Transverse colon (tissue), 4 donors: ENCODE measurements around the gene TMEM117.
"Not testable (repeated sequence)": the region's sequence is repeated elsewhere in the genome, so short reads cannot be mapped to it uniquely, and the experiment has no call there.

Source experiments
- EP300 ChIP-seq: sonication (generic); formaldehyde crosslinking; IDR thresholded peaks from one replicate; pipeline ENCODE4 v1.6.1; 2017; ENCODE audit warnings: antibody characterized with exemption, low read depth
- POLR2A ChIP-seq: fragments of 450-650 bp; IDR thresholded peaks from one replicate; pipeline ENCODE4 v1.6.1; 2016; ENCODE audit warnings: antibody characterized with exemption, mild to moderate bottlenecking, moderate library complexity
- POLR2AphosphoS5 ChIP-seq, 3 donors: sonication (generic); formaldehyde crosslinking; IDR thresholded peaks; one replicate each; pipeline ENCODE4 v1.6.1; 2016; ENCODE audit warnings: antibody characterized with exemption in 3 of 3
- TF ChIP-seq, protein P1 (sequence below), 5 experiments: fragments of 200-600 bp in 3 of 5; fragments of 450-650 bp in 2 of 5; sonication (generic) in 3 of 5; IDR thresholded peaks; 1 replicate in 2 of 5; 2 replicates in 3 of 5; pipeline ENCODE4 v1.5.1; 2016 to 2017; ENCODE audit warnings: antibody characterized with exemption in 5 of 5, inconsistent platforms in 3 of 5, mild to moderate bottlenecking in 2 of 5, moderate library complexity in 1 of 5

DNA sequence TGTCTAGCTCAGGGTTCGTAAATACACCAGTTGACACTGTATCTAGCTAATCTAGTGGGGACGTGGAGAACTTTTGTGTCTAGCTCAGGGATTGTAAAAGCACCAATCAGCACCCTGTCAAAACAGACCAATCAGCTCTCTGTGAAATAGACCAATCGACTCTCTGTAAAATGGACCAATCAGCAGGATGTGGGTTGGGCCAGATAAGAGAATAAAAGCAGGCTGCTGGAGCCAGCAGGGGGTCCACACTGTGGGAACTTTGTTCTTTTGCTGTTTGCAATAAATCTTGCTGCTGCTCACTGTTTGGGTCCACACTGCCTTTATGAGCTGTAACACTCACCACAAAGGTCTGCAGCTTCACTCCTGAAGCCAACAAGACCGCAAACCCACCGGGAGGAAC, 28.7 kb downstream of the TMEM117 start:
- not testable (repeated sequence) for TF ChIP-seq POLR2A; POLR2AphosphoS5 (IDR thresholded peaks at IDR 0.05); EP300
- TF ChIP-seq, protein P1, sequence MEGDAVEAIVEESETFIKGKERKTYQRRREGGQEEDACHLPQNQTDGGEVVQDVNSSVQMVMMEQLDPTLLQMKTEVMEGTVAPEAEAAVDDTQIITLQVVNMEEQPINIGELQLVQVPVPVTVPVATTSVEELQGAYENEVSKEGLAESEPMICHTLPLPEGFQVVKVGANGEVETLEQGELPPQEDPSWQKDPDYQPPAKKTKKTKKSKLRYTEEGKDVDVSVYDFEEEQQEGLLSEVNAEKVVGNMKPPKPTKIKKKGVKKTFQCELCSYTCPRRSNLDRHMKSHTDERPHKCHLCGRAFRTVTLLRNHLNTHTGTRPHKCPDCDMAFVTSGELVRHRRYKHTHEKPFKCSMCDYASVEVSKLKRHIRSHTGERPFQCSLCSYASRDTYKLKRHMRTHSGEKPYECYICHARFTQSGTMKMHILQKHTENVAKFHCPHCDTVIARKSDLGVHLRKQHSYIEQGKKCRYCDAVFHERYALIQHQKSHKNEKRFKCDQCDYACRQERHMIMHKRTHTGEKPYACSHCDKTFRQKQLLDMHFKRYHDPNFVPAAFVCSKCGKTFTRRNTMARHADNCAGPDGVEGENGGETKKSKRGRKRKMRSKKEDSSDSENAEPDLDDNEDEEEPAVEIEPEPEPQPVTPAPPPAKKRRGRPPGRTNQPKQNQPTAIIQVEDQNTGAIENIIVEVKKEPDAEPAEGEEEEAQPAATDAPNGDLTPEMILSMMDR (IDR thresholded peaks at IDR 0.05): not testable (repeated sequence)
